GM18867 (cell line): ENCODE results near the gene YDJC.
A peak's percentile ranks its signal among the peaks of the same experiment; 100 is the strongest.
"Not testable (repeated sequence)": the region's sequence is repeated elsewhere in the genome, so short reads cannot be mapped to it uniquely, and the experiment has no call there.

Experiments used
- ATAC-seq: cut with Tn5 transposase; IDR thresholded peaks from one replicate; pipeline ENCODE4 v1.9.1; 2021; ENCODE audit warnings: mild to moderate bottlenecking, moderate library complexity; ENCODE audit not compliant: unreplicated experiment

Gene YDJC

DNA sequence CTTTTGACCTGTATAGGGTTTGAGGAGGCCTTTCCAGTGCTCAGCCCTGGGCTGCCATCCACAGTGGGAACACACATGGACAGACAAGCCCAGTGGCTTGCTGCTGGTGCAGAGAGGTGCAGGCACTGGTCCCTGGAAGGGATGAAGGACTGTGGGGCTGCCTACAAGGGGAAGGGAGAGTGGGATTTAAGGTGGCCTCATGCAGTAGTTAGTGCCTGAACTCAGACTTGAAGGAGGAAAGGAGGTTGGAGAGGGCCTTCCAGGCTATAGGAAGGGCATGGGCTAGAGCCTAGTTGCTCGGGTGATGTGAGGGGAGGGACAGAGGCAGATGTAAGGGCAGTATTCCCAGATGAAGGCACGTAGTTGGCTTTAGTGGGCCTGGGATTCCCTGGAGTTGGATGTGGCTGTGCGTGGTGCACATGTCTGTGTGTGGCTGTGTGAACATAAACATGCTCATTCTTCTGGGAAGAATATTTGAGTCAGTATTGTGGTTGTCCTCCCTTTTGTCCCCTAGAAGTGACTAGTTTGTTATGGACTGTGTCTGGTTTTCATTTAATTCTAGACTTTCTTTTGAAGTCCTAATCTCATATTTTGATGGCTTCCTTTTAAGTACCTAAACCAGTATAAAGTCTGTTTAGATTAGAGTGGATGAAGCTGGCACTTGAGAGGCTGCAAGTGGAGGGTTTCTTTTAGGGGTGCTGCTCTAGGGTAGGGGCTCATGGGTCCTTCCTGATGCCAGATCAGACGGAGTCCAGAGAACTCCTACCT, 18.4 kb downstream of the YDJC start:
- no peak for ATAC-seq

GRCh38 chr22:21609556-21610157, 20.2 kb downstream of the YDJC start:
- ATAC-seq = not testable (repeated sequence)

DNA sequence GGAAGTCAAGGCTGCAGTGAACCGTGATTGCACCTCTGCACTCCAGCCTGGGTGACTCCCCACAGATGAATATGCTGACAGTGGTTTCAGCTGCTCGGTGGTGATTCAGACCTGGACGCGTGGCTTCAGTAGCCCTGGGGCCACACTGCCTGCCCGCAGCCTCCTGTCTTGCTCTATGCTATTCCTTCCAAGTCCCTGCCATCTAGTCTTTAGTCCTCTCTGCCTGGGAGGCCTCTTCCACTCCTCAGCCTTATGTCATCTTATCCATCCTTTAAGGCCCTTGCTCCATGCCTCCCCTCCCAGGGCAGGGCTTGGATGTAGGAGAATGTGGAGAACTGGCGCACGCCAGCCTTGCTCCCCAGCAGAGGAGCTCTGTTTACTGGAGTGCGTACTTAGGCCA, 23.0 kb downstream of the YDJC start:
- ATAC-seq = no peak

DNA sequence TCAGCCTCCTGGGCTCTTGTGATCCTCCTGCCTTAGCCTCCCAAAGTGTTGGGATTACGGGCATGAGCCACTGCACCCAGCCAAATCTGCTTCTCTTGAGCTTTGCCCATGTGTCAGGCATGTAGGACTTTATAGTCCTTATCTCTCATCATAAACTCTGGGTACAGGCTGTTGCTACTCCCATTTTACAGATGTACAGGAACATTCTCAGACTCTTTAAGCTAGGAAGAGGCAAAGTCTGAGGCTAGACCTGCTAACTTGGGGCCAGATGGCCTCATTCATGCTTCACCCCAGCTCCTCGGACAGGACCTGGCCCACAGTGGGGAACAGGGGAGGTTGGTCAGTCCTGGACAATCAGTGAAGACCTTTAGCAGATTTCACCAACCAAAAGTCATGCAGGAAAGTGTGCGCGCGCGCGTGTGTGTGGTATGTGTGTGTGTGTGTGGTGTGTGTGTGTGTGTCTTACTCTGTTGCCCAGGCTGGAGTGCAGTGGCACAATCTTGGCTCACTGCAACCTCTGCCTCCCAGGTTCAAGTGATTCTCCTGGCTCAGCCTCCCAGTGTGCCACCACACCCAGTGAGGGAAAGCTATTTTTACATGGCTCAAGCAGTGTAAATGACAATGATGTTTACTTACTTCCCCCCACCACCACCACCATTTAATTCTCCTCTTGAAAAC, 23.8 kb downstream of the YDJC start:
- ATAC-seq = no peak

GRCh38 chr22:21603973-21604372, 25.8 kb downstream of the YDJC start:
- no peak for ATAC-seq

GRCh38 chr22:21602579-21602978, 27.2 kb downstream of the YDJC start:
- no peak for ATAC-seq

DNA sequence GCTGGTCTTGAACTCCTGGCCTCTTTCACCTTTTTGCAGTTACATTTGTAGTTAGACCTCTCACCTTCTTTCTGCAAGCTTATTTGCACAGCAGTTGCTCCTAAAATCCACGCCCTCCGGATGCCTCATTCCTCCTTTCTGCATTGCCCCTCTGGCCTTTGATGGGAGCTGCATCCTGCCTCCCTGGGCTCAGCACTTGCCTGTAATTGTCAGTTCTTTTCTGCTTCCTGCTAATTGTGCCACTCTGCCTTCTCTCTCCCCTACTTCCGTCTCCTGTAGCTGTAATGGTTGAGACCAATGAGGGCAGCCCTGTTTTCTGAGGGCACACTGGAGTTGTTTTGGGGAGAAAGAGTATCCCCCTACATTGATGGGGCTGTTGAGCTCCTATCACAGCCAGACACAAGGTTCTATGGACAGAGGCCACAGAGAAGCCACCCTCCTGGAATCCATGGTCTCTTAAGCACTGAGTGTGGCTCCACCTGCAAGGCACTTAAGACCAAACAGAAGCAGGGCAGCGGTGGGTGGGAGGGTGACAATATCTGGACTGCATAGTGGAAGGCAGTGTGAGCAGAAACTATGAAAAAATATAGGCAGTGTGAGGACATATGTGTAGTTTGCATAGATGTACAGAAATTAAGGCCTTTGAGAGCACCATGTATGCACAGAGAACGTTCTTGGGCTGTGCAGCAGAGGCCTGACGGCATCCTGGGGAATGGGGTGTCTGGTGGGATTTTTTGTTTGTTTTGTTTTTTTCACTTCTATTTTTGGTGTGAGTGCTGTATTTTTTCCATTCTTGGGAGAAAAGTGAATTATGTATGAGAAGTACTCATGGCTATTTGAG, 30.5 kb downstream of the YDJC start:
- ATAC-seq = no peak

- no peak for ATAC-seq
Measured at GRCh38 chr22:21598302-21598701, 31.5 kb downstream of the YDJC start.

DNA sequence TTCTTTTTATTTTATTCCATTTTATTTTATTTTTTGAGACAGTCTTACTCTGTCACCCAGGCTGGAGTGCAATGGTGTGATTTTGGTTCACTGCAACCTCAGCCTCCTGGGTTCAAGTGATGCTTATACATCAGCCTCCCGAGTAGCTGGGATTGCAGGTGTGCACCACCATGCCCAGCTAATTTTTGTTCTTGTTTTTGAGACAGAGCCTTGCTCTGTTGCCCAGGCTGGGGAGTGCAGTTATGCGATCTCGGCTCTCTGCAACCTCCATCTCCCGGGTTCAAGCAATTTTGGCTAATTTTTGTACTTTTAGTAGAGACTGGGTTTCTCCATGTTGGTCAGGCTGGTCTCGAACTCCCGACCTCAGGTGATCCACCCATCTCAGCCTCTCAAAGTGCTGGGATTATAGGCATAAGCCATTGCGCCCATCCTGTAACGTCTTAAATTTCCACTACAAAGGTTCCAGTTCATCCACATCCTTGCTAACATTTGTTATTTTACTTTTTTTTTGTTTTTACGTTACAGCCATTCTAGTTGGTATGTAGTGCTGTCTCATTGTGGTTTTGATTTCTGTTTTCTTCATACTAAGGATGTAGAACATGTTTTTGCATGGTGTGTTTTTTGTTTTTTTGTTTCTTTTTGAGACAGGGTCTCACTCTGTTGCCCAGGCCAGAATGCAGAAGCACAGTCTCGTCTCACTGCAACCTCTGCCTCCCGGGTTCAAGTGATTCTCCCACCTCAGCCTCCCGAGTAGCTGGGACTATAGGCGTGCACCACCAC, 33.3 kb downstream of the YDJC start:
- not testable (repeated sequence) for ATAC-seq

DNA sequence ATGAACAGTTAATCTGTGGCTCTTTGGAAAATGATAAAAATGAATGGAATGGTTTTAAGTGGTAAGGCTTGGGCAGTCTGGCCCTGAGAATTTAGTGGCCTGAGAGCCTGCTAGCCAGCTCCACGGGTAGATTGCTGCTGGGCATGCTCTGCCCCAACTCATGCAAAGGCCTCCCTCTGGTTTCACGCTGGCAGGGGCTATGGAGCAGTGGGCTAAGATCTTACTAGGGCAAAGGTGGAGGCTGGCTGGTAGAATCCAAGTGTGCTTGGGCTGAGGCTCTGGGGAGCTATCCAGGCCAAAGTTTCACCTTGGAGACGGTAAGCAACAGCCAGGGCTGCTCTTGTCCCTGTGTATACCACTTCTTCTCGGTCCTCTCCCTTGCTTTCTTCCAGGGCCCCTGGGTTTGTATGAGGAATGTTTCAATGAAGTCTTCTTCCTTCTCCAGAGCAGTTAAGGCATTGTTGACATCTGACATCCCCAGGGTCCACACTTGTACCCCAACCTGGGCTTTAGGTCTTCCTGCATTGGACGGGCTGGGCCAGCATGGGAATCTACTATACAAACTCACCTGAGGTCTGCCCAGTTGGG, 34.9 kb downstream of the YDJC start:
- ATAC-seq = no peak

GRCh38 chr22:21593406-21594232, 36.2 kb downstream of the YDJC start:
- ATAC-seq = no peak

DNA sequence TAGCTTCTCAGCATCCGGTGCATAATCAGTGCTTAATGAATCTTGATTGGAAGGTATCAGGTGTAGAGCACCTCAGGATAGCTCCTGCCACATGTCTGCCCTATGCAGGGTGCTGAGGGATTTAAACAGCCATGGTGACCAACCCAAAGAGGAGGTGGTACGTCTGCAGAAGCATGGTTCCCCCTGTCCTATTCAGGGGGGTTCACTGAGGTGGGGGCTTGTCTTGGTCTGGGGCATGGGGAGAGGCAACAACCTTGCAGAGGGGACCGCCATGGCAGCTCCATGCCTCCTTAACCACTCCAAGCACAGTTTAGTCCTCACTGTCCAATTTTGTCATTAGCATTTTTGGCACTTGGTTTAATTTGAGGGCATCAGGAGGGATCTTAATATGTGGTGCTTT, 37.4 kb downstream of the YDJC start:
- no peak for ATAC-seq

DNA sequence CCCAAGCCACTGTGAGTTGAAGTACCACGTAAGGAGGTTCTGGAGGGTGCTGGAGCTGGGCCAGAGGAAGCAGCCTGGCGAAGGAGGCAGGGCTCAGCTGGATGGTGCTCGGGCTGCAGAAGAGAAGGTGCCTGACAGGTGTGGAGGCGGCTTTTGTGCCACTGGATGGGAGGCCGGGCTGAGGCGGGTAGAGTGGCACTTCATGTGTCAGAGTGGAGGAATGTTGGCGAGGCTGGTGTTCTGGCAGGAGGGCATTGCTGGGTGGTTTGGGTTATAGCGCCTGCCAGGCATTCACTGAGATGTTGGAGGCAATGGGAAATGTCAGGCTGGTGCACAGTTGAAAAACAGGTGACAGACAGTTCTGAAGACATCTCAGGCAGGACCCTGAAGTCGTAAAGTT, 38.1 kb downstream of the YDJC start:
- no peak for ATAC-seq

DNA sequence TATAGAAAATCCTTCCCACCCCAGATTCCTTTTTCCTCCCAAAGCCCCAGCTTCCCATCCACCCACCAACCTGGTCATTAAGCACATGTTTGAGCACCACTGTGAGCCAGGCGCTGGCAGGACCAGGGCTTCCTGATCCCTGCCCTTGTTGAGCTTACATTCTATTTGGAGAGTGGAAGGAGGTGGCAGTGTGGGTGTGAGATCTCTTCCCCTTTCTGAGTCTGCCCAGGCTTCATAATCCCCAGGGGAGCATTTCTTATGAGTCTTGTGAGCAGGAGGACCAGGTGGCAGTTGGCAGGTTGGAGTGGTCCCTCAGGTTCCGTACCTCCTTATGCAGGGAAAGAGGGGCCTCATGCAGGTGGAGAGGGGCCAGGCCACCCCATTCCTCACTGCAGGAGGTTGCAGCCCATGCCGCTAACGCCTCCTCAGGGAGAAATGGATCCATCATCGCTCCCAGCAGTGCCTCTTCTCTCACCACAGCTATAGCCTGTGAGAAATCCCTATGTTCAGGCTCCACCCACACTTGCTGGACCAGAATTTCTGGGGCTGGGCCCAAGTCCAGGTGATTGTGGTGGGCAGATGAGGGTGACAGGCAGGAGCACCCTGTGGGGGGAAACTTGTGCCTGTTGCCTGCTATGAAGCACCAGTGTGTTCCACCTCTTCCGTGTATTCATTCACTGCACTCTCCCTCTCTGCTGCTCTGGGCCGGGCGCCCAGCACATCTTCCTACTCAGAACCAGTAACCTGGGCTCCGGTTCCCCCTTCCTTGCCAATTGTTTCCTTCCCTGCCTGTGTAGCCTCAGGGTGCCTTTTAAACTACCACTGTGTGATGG, 38.8 kb downstream of the YDJC start:
- ATAC-seq = no peak

GRCh38 chr22:21589396-21589795, 40.4 kb downstream of the YDJC start:
- ATAC-seq = no peak

DNA sequence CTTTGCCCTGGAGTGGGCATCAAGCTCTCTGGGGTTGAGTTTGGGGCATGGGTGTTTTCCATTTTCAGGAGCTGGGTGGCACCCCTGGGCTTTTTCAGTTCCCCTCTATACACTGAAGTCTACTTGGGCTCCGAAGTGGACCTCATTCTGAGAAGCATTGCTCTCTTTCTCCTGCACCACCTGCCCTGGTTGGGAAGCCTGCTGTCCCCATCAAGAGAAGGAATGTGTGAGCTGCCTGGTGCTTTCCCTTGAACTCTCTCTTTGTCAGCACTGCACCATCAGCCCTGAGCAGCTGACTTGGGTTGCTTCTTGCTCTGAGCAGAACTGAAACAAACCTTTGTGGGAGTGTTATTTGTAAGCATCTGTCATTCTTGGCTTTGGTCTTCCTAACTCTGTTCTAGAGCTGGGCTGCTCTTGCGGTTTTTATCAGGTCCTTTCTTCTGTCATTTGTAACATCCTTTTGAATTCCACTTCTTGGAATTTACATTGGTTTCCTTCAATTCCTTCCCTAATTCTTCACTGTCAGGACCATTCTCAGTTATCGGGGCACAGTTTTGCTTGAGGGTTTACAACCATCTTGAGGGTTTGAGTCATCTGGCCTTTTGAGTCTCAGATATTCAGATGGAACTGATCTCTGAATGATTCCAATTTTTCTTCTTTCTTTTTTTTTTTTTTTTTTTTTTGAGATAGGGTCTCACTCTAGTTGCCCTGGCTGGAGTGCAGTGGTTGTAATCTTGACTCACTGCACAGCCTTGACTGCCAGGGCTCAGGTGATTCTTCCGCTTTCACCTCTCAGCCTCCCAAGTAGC, 41.8 kb downstream of the YDJC start:
- ATAC-seq = peak; percentile 75

DNA sequence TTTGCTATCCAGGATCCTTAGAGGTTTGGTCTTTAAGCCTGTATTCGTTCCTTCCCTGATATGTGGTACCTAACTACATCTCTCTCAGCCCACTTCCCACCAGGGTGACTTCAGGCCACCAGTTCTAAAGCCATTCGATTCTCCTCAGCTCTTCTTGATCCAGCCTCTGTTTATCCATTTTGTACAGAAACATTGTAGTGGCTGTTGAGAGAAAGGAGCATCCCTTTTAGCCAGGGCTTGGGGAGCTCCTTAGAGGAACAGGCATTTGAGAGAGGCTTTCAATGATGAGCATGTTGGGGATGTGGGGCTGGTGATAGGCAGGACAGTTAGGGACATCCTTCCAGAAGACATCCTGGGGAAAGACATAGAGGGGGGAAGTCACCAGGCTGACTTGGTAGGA, 44.4 kb downstream of the YDJC start:
- no peak for ATAC-seq
